Trophoblast cell (in vitro differentiated cells and primary cell): ENCODE results near the gene TROAP.

ENCODE experiments used
- DNase-seq, 2 donors: peaks; one replicate each; pipeline ENCODE4 v3.0.0-alpha.2; 2016
- H2AFZ ChIP-seq: 2 replicates; pipeline ENCODE4 v1.6.1; 2013; ENCODE audit warnings: low read length, moderate library complexity, mild to moderate bottlenecking; ENCODE audit not compliant: insufficient read depth, poor library complexity
- H2AK5ac ChIP-seq: 2 replicates; pipeline ENCODE4 v1.6.1; 2013; ENCODE audit warnings: mild to moderate bottlenecking, low read length
- H2BK120ac ChIP-seq: 2 replicates; pipeline ENCODE4 v1.6.1; 2013; ENCODE audit warnings: low read length, mild to moderate bottlenecking, moderate library complexity; ENCODE audit not compliant: insufficient read depth, poor library complexity
- H2BK12ac ChIP-seq: 2 replicates; pipeline ENCODE4 v1.6.1; 2013; ENCODE audit warnings: mild to moderate bottlenecking, low read length, moderate library complexity
- H2BK5ac ChIP-seq: 2 replicates; pipeline ENCODE4 v1.6.1; 2013; ENCODE audit warnings: low read length, low read depth, moderate library complexity, mild to moderate bottlenecking; ENCODE audit not compliant: poor library complexity
- H3K14ac ChIP-seq: 2 replicates; pipeline ENCODE4 v1.6.1; 2013; ENCODE audit warnings: mild to moderate bottlenecking, low read length
- H3K18ac ChIP-seq: 2 replicates; pipeline ENCODE4 v1.6.1; 2013; ENCODE audit warnings: mild to moderate bottlenecking, low read length
- H3K23ac ChIP-seq: 2 replicates; pipeline ENCODE4 v1.6.1; 2013; ENCODE audit warnings: low read length
- H3K27ac ChIP-seq: 2 replicates; pipeline ENCODE4 v1.5.1; 2013; ENCODE audit warnings: low read depth, mild to moderate bottlenecking, inconsistent platforms, low read length, moderate library complexity
- H3K27me3 ChIP-seq: 2 replicates; pipeline ENCODE4 v1.6.1; 2013; ENCODE audit warnings: inconsistent platforms, mild to moderate bottlenecking, low read length, moderate library complexity; ENCODE audit not compliant: insufficient read depth
- H3K36me3 ChIP-seq, 2 experiments: 1 replicate in 1 of 2; 2 replicates in 1 of 2; pipeline ENCODE4 v1.6.1; 2013; ENCODE audit warnings: low read length in 2 of 2, mild to moderate bottlenecking in 2 of 2, moderate library complexity in 1 of 2; ENCODE audit not compliant: insufficient read depth in 2 of 2, control insufficient read depth in 1 of 2
- H3K4ac ChIP-seq: 2 replicates; pipeline ENCODE4 v1.6.1; 2013; ENCODE audit warnings: low read depth, mild to moderate bottlenecking, low read length, moderate library complexity
- H3K4me1 ChIP-seq, 2 experiments: 1 replicate in 1 of 2; 2 replicates in 1 of 2; pipeline ENCODE4 v1.6.1; 2013; ENCODE audit warnings: low read length in 2 of 2, mild to moderate bottlenecking in 2 of 2, moderate library complexity in 1 of 2; ENCODE audit not compliant: insufficient read depth in 2 of 2, control insufficient read depth in 1 of 2
- H3K4me2 ChIP-seq: 2 replicates; pipeline ENCODE4 v1.6.1; 2013; ENCODE audit warnings: inconsistent platforms, mild to moderate bottlenecking, low read length, moderate library complexity
- H3K4me3 ChIP-seq: 2 replicates; pipeline ENCODE4 v1.5.1; 2013; ENCODE audit warnings: mild to moderate bottlenecking, low read depth, low read length, inconsistent platforms
- H3K79me1 ChIP-seq: one replicate; pipeline ENCODE4 v1.6.1; 2013; ENCODE audit warnings: low read length
- H3K79me2 ChIP-seq: 2 replicates; pipeline ENCODE4 v1.6.1; 2013; ENCODE audit warnings: low read length, mild to moderate bottlenecking; ENCODE audit not compliant: control insufficient read depth, insufficient read depth, poor library complexity
- H3K9ac ChIP-seq: 2 replicates; pipeline ENCODE4 v1.6.1; 2013; ENCODE audit warnings: mild to moderate bottlenecking, low read length
- H3K9me3 ChIP-seq: 2 replicates; pipeline ENCODE4 v1.6.1; 2013; ENCODE audit warnings: low read depth, mild to moderate bottlenecking, control low read depth, inconsistent platforms, low read length; ENCODE audit not compliant: insufficient read depth
- H4K12ac ChIP-seq: 2 replicates; pipeline ENCODE4 v1.6.1; 2013; ENCODE audit warnings: low read depth, mild to moderate bottlenecking, low read length, moderate library complexity
- H4K8ac ChIP-seq: 2 replicates; pipeline ENCODE4 v1.6.1; 2013; ENCODE audit warnings: low read depth, mild to moderate bottlenecking, low read length, moderate library complexity
- H4K91ac ChIP-seq: one replicate; pipeline ENCODE4 v1.6.1; 2013; ENCODE audit warnings: low read depth, mild to moderate bottlenecking, low read length, moderate library complexity
- WGBS: extraction: QIAGEN DNeasy Blood & Tissue Kit; methylation state at CpG from one replicate; pipeline ENCODE4 v1.1.7; 2013; ENCODE audit warnings: missing lambda C conversion rate; ENCODE audit not compliant: insufficient read length, insufficient coverage; ENCODE audit errors: extremely low coverage; 5-methylcytosine and 5-hydroxymethylcytosine counted together

The TROAP gene

DNA sequence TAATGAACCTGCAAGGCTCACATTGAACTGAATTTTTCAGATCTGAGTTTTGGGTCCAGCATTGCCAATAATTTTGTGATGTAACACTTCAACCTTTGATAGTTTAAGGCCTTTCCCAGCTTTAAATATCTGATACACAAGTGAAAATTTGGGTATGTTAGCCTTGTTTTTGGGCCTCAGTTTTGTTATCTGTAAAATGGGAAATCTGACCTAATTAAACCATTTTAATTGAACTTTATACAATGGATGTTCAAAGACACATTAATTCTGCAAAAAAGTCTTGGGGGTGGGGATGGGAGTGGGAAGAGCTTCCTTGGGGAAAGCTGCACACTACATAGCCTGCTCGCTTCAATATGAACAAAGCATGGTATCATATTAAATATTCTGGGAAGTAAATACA, 39.0 kb downstream of the TROAP start:
- H2AK5ac ChIP-seq, result no peak overlapping the region
- no peak overlapping the region for H2BK5ac ChIP-seq
- no peak overlapping the region for H3K23ac ChIP-seq
- H3K4me1 ChIP-seq, result peaks cover 0 to 2% of the 10 kb centered on the region in 2 experiments
- peaks cover 2% of the 10 kb centered on the region for H3K9me3 ChIP-seq
- no peak for DNase-seq
- H2BK120ac ChIP-seq, result no peak overlapping the region
- no peak overlapping the region for H3K9ac ChIP-seq
- H3K27ac ChIP-seq, result no peak overlapping the region
- no peak overlapping the region for H3K4me3 ChIP-seq
- H4K91ac ChIP-seq, result no peak overlapping the region
- H3K79me1 ChIP-seq, result peaks cover 9% of the 10 kb centered on the region
- no peaks in the 10 kb centered on the region for H3K36me3 ChIP-seq
- no peak overlapping the region for H2AFZ ChIP-seq
- H3K4me2 ChIP-seq, result no peak overlapping the region
- peaks cover 5% of the 10 kb centered on the region for H3K79me2 ChIP-seq
- no peak overlapping the region for H3K4ac ChIP-seq
- no peaks in the 10 kb centered on the region for H3K27me3 ChIP-seq
- WGBS, result no CpG with 5 or more reads among the region's 1 CpG
- no peak overlapping the region for H2BK12ac ChIP-seq
- H4K8ac ChIP-seq, result no peak overlapping the region
- no peak overlapping the region for H4K12ac ChIP-seq
- H3K18ac ChIP-seq, result no peak overlapping the region
- H3K14ac ChIP-seq, result no peak overlapping the region

DNA sequence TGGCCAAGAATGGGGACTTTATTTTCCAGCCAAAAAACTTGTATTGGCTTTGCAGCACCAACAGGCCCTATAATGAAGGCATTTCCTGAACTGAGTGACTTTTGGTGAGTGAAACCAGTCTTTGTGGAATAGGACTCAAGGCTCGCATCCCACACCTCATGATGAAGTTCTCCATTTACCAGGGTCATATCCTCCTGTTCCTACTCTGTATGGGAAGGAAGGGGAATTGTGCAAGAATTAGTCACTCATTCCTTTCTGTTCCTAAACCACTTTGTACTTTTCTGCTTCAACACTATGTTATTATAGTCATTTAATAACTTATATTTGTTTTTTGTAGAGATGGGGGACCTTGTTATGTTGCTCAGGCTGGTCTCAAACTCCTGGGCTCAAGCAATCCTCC, 41.9 kb downstream of the TROAP start:
- peak in 1 of 2 donors; percentile 55 for DNase-seq
- Histone ChIP-seq H3K27me3 (no peaks in the 10 kb centered on the region), H4K8ac (no peak overlapping the region), H3K14ac (no peak overlapping the region), H3K36me3 (no peaks in the 10 kb centered on the region), H3K27ac (no peak overlapping the region), H3K4me1 (peaks cover 0 to 2% of the 10 kb centered on the region in 2 experiments), H3K18ac (no peak overlapping the region), H2BK120ac (no peak overlapping the region), H2BK5ac (no peak overlapping the region), H4K12ac (no peak overlapping the region), H3K4me3 (no peak overlapping the region), H3K9ac (no peak overlapping the region), H3K4ac (no peak overlapping the region), H2AFZ (no peak overlapping the region), H3K79me2 (peaks cover 9% of the 10 kb centered on the region), H3K23ac (no peak overlapping the region), H2AK5ac (no peak overlapping the region), H4K91ac (no peak overlapping the region), H3K79me1 (peaks cover 10% of the 10 kb centered on the region), H3K4me2 (no peak overlapping the region), H3K9me3 (peaks cover 2% of the 10 kb centered on the region), H2BK12ac (no peak overlapping the region)
- no CpG with 5 or more reads among the region's 1 CpG for WGBS

DNA sequence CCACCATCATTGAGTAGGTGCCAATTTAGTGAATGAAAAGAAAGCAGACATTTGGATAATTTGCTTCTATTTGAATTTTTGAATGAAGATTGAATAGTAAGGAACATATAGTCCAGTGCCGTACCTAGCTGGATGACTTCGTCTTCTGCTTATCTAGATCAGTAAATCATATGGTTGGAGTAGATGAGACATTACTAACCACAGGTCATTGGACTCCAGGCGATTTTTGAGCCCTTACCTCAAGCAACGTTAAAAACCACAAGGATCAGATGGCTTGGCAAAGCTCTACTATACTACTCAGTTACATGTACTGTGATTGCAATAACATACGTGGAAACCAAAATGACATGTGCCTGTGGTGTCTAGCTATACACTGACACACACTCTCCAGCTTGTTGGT, 42.5 kb downstream of the TROAP start:
- Histone ChIP-seq H3K14ac (no peak overlapping the region), H3K27ac (no peak overlapping the region)
- no CpG with 5 or more reads among the region's 5 CpGs for WGBS

DNA sequence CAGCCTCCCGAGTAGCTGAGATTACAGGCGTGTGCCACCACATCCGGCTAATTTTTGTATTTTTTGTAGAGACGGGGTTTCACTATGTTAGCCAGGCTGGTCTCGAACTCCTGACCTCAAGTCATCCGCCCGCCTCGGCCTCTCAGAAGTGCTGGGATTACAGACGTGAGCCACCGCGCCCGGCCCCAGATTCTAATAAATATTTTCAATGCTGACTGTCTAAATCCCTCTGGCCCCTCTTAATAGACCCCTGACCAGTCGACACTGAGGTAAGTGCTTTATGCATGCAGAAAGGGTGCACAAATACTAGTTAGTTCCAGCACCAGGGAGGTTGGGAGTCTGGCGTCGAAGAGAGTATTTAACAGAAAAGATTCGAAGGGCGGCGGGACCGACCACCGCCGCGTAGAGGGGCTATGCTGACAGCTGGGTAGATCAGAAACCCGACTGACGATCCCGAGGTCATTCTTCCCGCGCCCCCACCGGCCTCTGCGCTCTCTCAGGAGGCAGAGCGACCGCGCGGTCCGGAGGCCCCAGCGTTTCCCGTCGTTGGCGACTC, 43.1 kb downstream of the TROAP start:
- H2AK5ac ChIP-seq, result no peak overlapping the region
- peak overlapping the region; percentile 91 for H3K4me3 ChIP-seq
- H3K27me3 ChIP-seq, result no peaks in the 10 kb centered on the region
- H3K4ac ChIP-seq, result peak overlapping the region; percentile 9
- peak overlapping the region; percentile 99 for H3K4me2 ChIP-seq
- peak overlapping the region; percentile 88 for H3K18ac ChIP-seq
- H3K9ac ChIP-seq, result peak overlapping the region; percentile 97
- peak overlapping the region; percentile 100 for H2AFZ ChIP-seq
- peak overlapping the region; percentile 95 for H2BK5ac ChIP-seq
- peaks cover 10% of the 10 kb centered on the region for H3K79me2 ChIP-seq
- no peak overlapping the region for H3K23ac ChIP-seq
- H4K8ac ChIP-seq, result peak overlapping the region; percentile 99
- peak overlapping the region; percentile 98 for H2BK120ac ChIP-seq
- DNase-seq, result no peak
- peaks cover 0 to 2% of the 10 kb centered on the region in 2 experiments for H3K4me1 ChIP-seq
- H3K9me3 ChIP-seq, result peaks cover 2% of the 10 kb centered on the region
- H4K91ac ChIP-seq, result peak overlapping the region; percentile 99
- peaks cover 10% of the 10 kb centered on the region for H3K79me1 ChIP-seq
- WGBS, result no CpG with 5 or more reads among the region's 38 CpGs
- H4K12ac ChIP-seq, result peak overlapping the region; percentile 100
- peak overlapping the region; percentile 98 for H3K14ac ChIP-seq
- H3K27ac ChIP-seq, result peak overlapping the region; percentile 96
- H2BK12ac ChIP-seq, result no peak overlapping the region
- H3K36me3 ChIP-seq, result no peaks in the 10 kb centered on the region

More for the DNA sequence above, 42.5 kb downstream of the TROAP start:
- Histone ChIP-seq H2AK5ac (no peak overlapping the region), H3K36me3 (no peaks in the 10 kb centered on the region), H4K12ac (no peak overlapping the region), H2BK120ac (no peak overlapping the region), H3K18ac (no peak overlapping the region), H3K4me3 (no peak overlapping the region), H3K9ac (no peak overlapping the region), H4K91ac (no peak overlapping the region), H3K4ac (no peak overlapping the region), H3K4me2 (no peak overlapping the region), H2AFZ (no peak overlapping the region), H2BK12ac (no peak overlapping the region), H2BK5ac (no peak overlapping the region), H3K79me1 (peaks cover 10% of the 10 kb centered on the region), H4K8ac (no peak overlapping the region), H3K27me3 (no peaks in the 10 kb centered on the region), H3K9me3 (peaks cover 2% of the 10 kb centered on the region), H3K4me1 (peaks cover 0 to 2% of the 10 kb centered on the region in 2 experiments), H3K23ac (no peak overlapping the region), H3K79me2 (peaks cover 9% of the 10 kb centered on the region)
- DNase-seq, result peak; percentile 64 to 66
